Suppressor macrophage (primary cell): Measurements from ENCODE around the gene BAMBI.

Experiments used
- DNase-seq, 4 experiments: peaks; one replicate each; pipeline ENCODE4 v3.0.0-alpha.2; 2020 to 2022

BAMBI gene

DNA sequence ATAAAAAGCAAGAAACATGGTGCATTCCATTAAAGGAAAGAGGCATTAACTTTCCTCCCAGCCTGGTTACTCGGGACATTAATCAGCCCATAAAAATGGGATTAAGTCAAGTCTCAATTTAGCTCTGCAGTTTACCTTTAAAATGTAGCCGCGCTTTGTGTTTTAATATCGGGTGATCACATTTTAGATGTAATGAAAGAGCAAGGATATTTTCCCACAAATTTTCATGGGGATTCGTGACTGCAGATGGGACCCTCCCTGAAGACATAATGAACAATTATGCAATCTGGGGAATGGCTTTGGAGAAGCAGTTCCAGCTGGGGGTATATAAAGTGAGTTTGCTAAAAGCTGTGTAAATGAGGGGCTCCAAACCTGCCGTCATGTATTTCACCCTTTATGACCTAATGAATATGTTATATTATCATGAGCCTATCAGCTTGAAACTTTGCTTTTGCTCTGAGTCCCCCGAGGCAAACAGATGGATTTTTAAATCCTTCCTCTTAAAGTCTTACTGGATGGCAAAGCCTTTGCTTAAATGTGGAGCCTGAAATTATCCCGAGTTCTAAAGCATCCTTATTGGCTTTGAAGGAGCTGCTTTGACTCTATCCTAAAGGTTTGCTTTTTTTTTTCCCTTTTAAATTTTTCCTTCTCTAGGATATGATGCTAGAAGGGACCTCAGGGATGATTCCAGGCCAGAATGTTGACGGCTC lies 31.8 kb downstream of the BAMBI start:
- DNase-seq = no peak

DNA sequence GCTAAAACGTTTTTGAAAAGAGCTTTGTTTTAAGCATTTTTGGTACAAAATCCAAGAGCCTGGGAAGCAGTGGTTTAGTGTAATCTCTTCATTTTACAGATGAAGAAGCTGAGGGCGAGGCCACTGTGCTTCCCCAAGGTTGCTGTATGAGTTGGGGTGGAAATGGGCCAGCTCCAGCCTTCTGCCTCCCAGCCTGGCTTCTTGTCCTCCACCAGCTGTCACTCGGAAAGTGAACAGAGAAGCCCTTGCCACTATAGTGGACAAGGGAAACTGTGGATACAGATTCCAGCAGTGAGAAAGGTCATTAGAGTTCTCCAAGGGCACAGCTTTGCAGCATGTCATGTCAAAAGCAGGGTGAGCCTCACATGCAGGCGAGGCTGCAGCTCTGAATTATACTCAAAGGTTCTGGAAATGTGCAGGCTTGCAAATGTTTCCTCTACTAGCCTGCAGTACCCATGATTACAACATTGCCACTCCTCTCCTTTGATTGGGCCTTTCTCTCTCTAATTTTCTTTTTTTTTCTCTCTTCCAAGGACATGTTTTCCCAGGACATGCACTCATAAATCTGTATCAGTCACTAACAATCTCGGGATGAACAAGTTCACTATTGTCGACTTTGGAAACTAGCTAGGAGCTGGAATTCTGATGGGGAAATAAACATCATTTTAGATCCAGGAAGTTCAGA lies 33.0 kb downstream of the BAMBI start:
- no peak for DNase-seq

DNA sequence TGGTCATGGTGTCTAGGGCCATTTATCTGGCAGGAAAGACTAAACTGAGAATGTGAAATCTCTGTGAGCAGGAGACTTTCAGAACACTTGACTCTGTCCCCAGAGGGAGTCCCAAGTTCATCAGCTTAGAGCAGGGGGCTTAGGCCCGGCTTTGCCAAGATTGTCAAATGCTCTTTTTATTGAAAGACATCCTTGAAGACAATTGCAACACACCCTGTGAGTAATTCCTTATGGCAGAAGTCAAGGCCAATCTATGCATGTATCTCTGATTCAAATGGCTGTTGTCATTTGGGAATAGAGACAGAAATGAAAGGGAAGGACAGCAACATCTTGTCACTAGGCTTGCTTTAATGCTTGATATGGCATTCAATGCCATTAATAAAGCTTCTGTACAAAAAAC lies 33.7 kb downstream of the BAMBI start:
- DNase-seq = no peak

- DNase-seq = no peak
These were observed 34.5 kb downstream of the BAMBI start for GRCh38 chr10:28711776-28712175.

GRCh38 chr10:28713626-28714352 lies 36.5 kb downstream of the BAMBI start:
- no peak for DNase-seq

- no peak for DNase-seq
These were observed 37.2 kb downstream of the BAMBI start for GRCh38 chr10:28714401-28715053.

GRCh38 chr10:28715246-28715645 lies 37.9 kb downstream of the BAMBI start:
- DNase-seq = no peak

DNA sequence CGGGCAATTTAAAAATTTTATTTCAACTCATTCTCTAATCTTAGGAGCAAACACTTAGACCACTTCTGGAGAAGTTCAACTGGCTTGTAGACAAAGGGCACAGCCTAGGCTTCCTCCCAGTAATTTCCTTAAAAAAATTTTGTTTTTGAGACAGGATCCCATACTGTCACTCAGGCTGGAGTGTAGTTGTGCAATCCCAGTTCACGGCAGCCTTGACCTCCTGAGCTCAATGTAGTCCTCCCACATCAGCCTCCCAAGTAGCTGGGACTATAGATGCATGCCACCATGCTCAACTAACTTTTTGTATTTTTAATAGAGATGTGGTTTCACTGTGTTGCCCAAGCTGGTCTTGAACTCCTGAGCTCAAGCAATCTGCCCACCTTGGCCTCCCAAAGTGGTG lies 38.4 kb downstream of the BAMBI start:
- DNase-seq = no peak

GRCh38 chr10:28716748-28717147 lies 39.4 kb downstream of the BAMBI start:
- no peak for DNase-seq

- DNase-seq = no peak
These were observed 40.4 kb downstream of the BAMBI start for GRCh38 chr10:28717656-28718201.

DNA sequence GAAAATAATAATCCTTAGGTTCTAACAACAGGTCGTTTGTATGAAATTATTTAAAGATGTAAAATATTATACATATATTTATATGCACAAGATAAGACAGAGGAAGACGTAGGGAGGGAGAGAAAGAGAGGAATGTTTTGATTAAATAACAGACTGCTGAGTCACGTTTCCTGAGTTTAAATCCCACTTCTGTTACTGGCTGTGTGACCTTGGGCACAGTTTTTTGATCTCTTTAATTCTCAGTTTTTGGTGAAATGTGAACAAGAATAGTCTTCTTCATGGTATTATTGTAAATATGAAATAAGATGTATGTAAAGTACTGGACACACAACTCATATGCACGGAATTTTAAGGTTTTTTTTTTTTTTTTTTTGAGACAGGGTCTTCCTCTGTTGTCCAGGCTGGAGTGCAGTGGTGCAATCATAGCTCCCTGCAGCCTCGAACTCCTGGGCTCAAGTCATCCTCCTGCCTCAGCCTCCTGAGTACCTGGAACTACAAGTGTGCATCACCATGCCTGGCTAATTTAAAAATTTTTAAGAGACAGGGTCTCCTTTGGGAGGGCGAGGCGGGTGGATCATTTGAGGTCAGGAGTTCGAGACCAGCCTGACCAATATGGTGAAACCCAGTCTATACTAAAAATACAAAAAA lies 42.6 kb downstream of the BAMBI start:
- no peak for DNase-seq

DNA sequence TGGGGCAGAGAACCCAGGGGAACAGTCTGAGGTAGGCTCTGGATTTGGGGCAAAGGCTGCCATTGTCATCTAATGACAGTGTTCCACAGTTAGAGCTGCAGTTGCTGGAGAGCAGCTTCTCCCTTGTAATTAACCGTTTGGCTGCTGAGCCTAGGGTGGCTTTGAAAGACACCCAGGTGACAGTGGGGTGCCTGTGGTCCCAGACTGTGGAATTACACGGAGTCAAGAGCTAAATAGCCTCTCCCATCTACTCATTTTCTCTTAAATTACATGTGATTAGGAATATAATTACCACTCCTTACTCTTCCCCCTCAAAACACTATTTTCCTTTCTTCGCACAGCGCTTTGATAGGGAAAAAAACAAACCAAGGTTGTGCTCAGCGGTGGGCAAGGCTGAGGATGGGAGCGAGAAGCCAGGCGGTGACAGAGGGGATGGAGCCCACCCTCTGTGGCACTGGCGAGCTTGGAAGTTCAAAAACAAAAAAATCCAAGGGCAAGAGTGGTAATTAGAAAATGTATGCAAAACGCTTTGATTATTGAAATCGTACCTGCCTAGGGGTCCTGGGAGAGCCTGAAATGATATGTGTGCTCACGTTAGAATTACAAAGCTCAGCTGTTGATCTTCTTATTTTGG lies 44.1 kb downstream of the BAMBI start:
- DNase-seq = no peak

GRCh38 chr10:28722065-28722803 lies 44.9 kb downstream of the BAMBI start:
- DNase-seq = peak in 2 of 4 experiments; percentile 3 to 22

- no peak for DNase-seq
These were observed 51.0 kb downstream of the BAMBI start for GRCh38 chr10:28728366-28728765.

DNA sequence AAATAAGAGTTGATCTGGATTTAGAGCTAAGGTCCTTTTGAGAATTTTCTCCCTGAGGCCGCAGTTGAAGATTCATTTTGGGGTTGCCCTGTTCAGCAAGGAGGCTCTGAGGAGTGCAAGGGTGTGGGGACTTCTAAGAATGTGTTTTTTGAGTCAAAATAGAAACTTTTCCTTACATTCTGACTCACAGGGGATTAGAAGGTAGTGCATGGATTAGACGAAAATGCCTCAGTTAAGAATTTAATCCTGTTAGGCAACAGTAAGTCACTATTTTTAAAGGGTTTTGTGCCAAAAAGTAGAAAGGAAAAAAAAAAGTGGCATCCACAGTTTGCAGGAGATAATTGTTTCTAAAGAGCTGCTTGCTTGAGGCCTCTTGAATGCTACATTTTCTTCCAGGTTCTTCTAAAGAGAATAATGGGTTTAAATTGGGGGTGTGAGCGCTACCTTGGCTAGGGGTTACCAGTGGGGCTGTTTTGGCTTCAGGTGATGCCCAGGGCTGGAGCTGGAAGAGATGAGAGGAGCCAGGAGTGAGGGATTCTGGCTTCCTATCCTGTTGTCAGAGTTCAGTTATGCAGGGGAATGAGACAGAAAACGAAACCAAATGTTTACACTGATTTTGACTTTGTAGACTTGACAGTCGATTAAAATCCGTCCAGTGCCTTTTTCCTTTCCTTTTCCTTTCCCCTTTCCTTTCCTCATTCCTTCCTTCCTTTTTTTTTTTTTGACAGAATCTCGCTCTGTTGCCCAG lies 52.9 kb downstream of the BAMBI start:
- DNase-seq = no peak

- DNase-seq = no peak
These were observed 54.8 kb downstream of the BAMBI start for GRCh38 chr10:28732091-28732490.
